ENCODE data around the gene HLTF. TPM values are rescaled to one million over a fixed set of nuclear protein-coding genes. Genes with fewer than 3 reads are reported as not detected.

HLTF gene
- total RNA-seq, 2 donors from 2014 or later: 12.3 to 16.4 TPM

DNA sequence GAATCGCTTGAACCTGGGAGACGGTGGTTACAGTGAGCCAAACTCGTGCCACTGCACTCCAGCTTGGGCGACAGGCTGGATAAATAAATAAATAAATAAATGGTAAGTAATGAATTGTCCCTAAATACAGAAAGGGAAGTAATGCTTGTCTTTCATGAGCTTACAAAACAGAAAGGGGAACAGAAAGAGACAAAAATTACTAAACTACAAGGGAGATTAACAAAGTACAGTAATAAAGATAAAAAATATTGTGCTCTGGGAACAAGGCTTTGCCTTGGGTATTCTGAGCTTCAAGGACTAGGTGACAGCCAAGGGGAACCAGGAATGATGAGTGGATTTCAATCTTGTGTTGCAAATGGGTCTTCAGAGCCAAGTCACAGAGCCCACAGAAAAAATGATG, 9.2 kb upstream of the HLTF start:
- intact Hi-C loops (cut with DNase I): no loop called here
- no peaks in the 10 kb centered on the region for H3K4me1 ChIP-seq
- no peak for DNase-seq
- no peak overlapping the region for H3K27ac ChIP-seq
- H3K9me3 ChIP-seq: no peaks in the 10 kb centered on the region
- H3K4me3 ChIP-seq: no peak overlapping the region
- H3K9ac ChIP-seq (ENCODE audit: low read depth in 2 of 2, low read length in 2 of 2): no peak overlapping the region
- TF ChIP-seq CTCF (IDR thresholded peaks at IDR 0.05): no peak
- no peaks in the 10 kb centered on the region for H3K36me3 ChIP-seq
- no peaks in the 10 kb centered on the region for H3K27me3 ChIP-seq

DNA sequence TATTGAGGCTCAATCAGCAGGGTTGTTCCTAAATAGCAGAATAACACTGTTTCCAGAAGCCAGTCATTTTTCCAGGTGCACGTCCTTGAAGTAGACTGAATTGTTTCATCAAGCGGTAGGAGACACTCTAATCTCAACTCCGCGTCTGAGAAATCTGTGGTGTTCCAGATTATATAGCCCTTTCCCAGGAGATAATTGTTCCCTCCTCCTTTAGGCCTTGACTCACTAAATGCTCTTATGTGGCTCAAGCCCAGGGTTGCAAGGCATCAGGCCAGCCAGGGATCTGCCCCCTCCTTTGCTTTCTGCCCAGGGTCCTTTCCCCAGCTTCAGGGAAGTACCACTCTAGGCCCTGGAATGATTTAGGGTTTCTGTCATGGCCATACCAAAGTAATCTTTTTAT, 5.7 kb upstream of the HLTF start:
- Histone ChIP-seq H3K27me3 (no peaks in the 10 kb centered on the region), H3K27ac (no peak overlapping the region), H3K9ac (ENCODE audit: low read depth in 2 of 2, low read length in 2 of 2) (no peak overlapping the region), H3K4me3 (no peak overlapping the region), H3K36me3 (no peaks in the 10 kb centered on the region), H3K9me3 (no peaks in the 10 kb centered on the region), H3K4me1 (no peaks in the 10 kb centered on the region)
- no peak for TF ChIP-seq CTCF (IDR thresholded peaks at IDR 0.05)
- intact Hi-C loops (cut with DNase I): no loop called here
- no peak for DNase-seq

DNA sequence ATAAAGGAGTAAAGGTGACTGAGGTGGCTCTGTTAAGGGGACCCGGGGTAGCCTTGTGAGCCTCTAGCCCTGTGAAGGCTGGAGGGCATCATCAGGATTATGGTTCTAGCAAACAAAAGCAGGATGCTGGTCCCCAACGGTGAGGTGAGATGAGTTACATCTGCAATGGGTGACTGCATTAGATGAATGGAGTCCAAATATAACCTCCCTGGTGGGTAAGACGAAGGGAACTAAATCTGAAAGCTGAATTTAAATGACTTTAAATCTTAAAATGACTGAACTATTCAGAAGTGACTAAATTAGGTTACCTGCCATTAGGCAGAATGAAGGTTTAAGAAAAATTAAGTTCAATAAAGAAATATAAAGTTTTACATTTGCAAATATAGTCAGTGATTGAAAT, 4.6 kb upstream of the HLTF start:
- Histone ChIP-seq H3K36me3 (no peaks in the 10 kb centered on the region), H3K27ac (no peak overlapping the region), H3K4me1 (no peaks in the 10 kb centered on the region), H3K9me3 (no peaks in the 10 kb centered on the region), H3K27me3 (no peaks in the 10 kb centered on the region), H3K9ac (ENCODE audit: low read depth in 2 of 2, low read length in 2 of 2) (no peak overlapping the region), H3K4me3 (no peak overlapping the region)
- intact Hi-C loops (cut with DNase I): no loop called here
- no peak for DNase-seq
- TF ChIP-seq CTCF (IDR thresholded peaks at IDR 0.05): no peak

DNA sequence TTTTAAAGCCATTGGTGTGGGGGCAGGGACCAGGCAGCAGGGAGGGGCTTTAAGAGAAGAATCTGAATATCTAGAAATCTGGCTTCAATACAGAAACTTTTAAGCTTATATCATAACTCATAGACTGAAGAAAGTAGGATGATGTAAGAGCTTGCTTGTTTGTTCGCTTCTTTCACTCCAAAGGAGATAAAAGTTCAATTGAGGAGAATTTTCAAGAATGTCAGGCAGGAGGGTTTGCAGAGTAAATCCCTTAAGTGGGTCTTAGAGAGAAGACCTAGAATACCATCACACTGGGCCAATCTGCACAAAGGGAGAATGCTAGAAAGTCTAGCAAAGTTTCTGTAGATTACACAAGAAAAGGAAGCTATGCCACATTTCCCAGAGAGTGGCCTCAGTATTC, 4.1 kb upstream of the HLTF start:
- no peaks in the 10 kb centered on the region for H3K4me1 ChIP-seq
- no peaks in the 10 kb centered on the region for H3K9me3 ChIP-seq
- H3K27ac ChIP-seq: no peak overlapping the region
- no peak for DNase-seq
- no peaks in the 10 kb centered on the region for H3K36me3 ChIP-seq
- intact Hi-C loops (cut with DNase I): no loop called here
- no peak for TF ChIP-seq CTCF (IDR thresholded peaks at IDR 0.05)
- H3K9ac ChIP-seq (ENCODE audit: low read depth in 2 of 2, low read length in 2 of 2): no peak overlapping the region
- H3K27me3 ChIP-seq: no peaks in the 10 kb centered on the region
- H3K4me3 ChIP-seq: no peak overlapping the region

DNA sequence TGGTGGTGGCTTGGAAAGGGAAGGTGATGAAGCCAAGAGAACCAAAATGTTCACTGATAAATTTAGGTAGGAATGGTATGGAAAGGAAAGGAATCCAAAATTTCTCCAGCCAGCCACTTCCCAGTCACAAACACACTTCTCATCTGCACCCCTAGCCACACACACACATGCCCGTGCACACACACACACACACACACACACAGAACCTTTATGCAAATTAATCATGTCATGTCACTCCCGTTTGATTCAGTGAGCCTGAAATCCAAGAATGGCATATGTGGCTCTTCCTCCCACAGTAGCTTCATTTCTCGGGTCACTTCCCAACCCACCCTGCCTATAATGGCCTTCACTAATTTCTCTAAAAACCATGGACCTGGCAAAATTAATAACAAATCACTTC, 3.1 kb upstream of the HLTF start:
- H3K27me3 ChIP-seq: no peaks in the 10 kb centered on the region
- H3K4me1 ChIP-seq: no peaks in the 10 kb centered on the region
- no peak overlapping the region for H3K4me3 ChIP-seq
- no peak overlapping the region for H3K27ac ChIP-seq
- H3K9ac ChIP-seq (ENCODE audit: low read depth in 2 of 2, low read length in 2 of 2): no peak overlapping the region
- intact Hi-C loops (cut with DNase I): loop anchor here (10.0 kb wide), 1 partner anchor 95 kb away; the partner anchor contains the start of gene GYG1
- DNase-seq: no peak
- H3K36me3 ChIP-seq: no peaks in the 10 kb centered on the region
- H3K9me3 ChIP-seq: no peaks in the 10 kb centered on the region
- no peak for TF ChIP-seq CTCF (IDR thresholded peaks at IDR 0.05)

- Histone ChIP-seq H3K9ac (ENCODE audit: low read depth in 2 of 2, low read length in 2 of 2) (no peak overlapping the region), H3K27ac (no peak overlapping the region), H3K36me3 (no peaks in the 10 kb centered on the region), H3K4me3 (no peak overlapping the region), H3K9me3 (no peaks in the 10 kb centered on the region), H3K27me3 (no peaks in the 10 kb centered on the region), H3K4me1 (no peaks in the 10 kb centered on the region)
- intact Hi-C loops (cut with DNase I): loop anchor here (10.0 kb wide), 1 partner anchor 92 kb away; the partner anchor contains the start of gene GYG1
- no peak for DNase-seq
- no peak for TF ChIP-seq CTCF (IDR thresholded peaks at IDR 0.05)
Measured at GRCh38 chr3:149087208-149087607, 875 bp upstream of the HLTF start.
